Neural progenitor cell (in vitro differentiated cells): ENCODE results near the gene CD74.

Experiments used
- EZH2 ChIP-seq: fragments of 200-600 bp; sonication (generic); IDR thresholded peaks from 2 replicates; pipeline ENCODE4 v1.6.1; 2017; ENCODE audit warnings: antibody characterized with exemption, mild to moderate bottlenecking, moderate library complexity
- TF ChIP-seq, protein P1 (sequence below): fragments of 200-600 bp; sonication (generic); IDR thresholded peaks from 2 replicates; pipeline ENCODE4 v1.5.1; 2017; ENCODE audit warnings: antibody characterized with exemption, mild to moderate bottlenecking

DNA sequence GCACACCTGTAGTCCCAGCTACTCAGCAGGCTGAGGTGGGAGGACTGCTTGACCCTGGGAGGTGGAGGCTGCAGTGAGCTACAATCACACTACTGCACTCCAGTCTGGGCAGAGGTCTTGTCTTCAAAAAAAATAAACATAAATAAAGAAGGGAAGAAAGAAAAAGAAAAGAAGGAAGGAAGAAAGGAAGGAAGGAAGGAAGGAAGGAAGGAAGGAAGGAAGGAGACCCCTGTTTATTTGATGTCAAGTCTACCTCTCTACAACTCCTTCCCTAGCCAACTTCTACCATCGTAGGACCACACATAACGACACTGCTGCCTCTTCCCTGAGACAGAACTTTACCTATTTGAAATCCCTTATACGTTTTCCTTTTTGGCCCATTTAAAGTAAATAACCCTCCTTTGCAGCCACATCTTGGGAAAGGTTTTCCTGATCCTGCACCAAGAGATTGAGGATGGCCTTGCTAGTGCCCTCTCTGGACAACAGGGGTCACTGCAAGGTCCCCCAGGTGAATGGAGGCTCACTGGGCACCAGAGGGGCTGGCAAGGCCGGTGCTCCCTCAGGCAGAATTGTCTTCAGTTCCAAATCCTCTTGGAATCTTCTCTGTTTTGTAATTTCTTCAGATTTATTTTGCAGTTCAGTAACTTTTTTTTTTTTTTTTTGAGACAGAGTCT, 26.3 kb upstream of the CD74 start:
- TF ChIP-seq, protein P1, sequence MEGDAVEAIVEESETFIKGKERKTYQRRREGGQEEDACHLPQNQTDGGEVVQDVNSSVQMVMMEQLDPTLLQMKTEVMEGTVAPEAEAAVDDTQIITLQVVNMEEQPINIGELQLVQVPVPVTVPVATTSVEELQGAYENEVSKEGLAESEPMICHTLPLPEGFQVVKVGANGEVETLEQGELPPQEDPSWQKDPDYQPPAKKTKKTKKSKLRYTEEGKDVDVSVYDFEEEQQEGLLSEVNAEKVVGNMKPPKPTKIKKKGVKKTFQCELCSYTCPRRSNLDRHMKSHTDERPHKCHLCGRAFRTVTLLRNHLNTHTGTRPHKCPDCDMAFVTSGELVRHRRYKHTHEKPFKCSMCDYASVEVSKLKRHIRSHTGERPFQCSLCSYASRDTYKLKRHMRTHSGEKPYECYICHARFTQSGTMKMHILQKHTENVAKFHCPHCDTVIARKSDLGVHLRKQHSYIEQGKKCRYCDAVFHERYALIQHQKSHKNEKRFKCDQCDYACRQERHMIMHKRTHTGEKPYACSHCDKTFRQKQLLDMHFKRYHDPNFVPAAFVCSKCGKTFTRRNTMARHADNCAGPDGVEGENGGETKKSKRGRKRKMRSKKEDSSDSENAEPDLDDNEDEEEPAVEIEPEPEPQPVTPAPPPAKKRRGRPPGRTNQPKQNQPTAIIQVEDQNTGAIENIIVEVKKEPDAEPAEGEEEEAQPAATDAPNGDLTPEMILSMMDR: peak; percentile 72
- no peak for TF ChIP-seq EZH2
